HG02943 (cell line): Measurements from ENCODE around the gene CFLAR.
"Not testable (repeated sequence)": the region's sequence is repeated elsewhere in the genome, so short reads cannot be mapped to it uniquely, and the experiment has no call there.

Experiments used
- ATAC-seq: cut with Tn5 transposase; IDR thresholded peaks from one replicate; pipeline ENCODE4 v1.9.1; 2021; ENCODE audit warnings: mild to moderate bottlenecking, low read depth, moderate library complexity; ENCODE audit not compliant: unreplicated experiment

Gene CFLAR

DNA sequence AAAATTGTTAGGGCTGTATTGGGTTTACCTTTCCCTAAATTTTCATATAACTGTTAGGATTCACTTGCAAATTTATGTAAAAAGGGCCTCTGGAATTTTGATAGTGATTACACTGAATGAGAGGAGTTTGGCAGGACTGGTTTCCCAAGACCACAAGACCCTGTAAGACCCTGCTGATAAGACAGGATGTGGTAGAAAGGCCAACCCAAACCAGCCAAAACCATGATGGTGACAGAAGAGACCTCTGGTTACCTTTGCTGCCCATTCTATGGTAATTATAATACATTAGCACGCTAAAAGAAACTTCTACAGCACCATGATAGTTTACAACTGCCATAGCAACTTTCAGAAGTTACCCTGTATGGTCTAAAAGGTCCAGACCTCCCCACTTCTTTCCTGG is 58.7 kb downstream of the CFLAR start:
- ATAC-seq: no peak

GRCh38 chr2:201176081-201176481 is 60.1 kb downstream of the CFLAR start:
- ATAC-seq: no peak

DNA sequence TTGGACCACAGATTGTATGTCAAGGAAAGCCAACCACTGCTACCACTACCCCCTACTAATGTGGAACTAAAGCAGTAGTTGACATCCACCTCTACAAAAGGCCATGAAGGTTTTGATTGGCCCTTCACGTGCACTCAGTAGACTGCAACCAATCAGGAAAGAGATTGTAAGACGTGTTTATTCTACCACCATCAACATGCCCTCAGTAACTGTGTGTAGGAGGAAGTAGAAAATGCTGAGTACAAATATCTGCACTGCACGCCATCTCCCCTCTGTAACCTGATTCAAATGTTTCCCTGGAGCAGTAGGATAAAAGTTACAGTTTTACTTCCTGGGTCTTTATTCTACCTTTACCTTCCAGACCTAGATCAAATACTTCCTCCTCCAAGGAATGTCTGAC is 64.0 kb downstream of the CFLAR start:
- ATAC-seq: no peak

- ATAC-seq: no peak
These were observed 66.8 kb downstream of the CFLAR start, which contains the start of gene CASP10 for GRCh38 chr2:201182650-201183364. TSS of gene CASP10 (plus strand) at chr2:201183141. CDS start at chr2:201185778, 2,637 bp downstream.

GRCh38 chr2:201183365-201183727 is 67.4 kb downstream of the CFLAR start:
- no peak for ATAC-seq

DNA sequence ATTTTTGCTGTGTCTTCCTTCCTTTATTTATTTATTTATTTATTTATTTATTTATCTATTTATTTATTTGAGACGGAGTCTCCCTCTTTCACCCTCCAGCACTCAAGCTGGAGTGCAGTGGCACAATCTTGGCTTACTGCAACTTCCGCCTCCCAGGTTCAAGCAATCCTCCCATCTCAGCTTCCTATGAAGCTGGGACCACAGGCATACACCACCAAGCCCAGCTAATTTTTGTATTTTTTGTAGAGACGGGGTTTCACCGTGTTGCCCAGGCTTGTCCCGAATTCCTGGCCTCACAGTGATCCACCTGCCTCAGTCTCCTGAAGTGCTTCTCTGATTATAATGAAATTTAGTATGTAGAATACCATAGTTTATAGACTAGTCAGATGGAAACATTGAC is 67.9 kb downstream of the CFLAR start:
- ATAC-seq: not testable (repeated sequence)

DNA sequence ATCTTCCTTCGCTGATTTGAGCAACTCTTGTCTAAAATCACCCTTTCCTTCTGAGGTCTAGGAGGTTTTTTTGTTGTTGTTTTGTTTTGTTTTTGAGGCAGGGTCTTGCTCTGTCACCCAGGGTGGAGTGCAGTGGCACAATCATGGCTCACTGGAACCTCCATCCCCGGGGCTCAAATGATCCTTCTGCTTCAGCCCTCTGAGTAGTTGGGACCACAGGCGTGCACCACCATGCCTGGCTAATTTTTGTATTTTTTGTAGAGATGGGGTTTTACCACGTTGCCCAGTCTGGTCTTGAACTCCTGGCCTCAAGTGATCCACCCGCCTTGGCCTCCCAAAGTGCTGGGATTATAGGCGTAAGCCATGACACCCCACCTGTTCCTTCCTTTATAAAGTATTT is 68.3 kb downstream of the CFLAR start:
- ATAC-seq: not testable (repeated sequence)

DNA sequence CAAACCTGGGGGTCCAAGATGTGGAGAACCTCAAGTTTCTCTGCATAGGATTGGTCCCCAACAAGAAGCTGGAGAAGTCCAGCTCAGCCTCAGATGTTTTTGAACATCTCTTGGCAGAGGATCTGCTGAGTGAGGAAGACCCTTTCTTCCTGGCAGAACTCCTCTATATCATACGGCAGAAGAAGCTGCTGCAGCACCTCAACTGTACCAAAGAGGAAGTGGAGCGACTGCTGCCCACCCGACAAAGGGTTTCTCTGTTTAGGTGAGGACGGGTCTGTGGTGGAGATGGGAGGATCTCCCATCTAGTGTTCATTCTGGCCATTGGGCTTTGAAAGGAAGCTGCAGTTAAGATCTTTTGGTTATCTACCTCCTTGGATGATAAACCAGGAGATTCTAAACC is 69.9 kb downstream of the CFLAR start:
- no peak for ATAC-seq

DNA sequence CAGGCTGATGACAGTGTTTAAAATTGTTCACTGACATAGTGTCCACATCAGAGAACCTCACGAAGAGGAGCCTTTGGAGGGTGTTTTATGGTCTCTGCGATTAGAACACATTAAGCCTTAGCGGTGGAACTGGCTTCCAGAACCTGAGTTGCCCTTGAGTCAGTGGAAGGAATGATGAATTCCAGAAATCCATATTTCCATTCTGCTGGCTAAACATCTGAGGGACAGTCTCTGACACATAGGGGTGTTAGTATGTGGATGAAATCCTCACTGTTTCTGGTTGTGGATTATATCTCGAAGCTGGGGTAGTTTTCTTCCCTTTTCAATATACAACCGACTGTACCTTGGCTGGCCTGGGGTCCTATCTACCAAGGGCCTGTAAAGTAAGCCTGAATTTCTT is 71.0 kb downstream of the CFLAR start:
- no peak for ATAC-seq

GRCh38 chr2:201188449-201188848 is 72.5 kb downstream of the CFLAR start:
- ATAC-seq: no peak

GRCh38 chr2:201191132-201191875 is 75.3 kb downstream of the CFLAR start:
- ATAC-seq: no peak

GRCh38 chr2:201194097-201194496 is 78.1 kb downstream of the CFLAR start:
- ATAC-seq: peak; percentile 92

DNA sequence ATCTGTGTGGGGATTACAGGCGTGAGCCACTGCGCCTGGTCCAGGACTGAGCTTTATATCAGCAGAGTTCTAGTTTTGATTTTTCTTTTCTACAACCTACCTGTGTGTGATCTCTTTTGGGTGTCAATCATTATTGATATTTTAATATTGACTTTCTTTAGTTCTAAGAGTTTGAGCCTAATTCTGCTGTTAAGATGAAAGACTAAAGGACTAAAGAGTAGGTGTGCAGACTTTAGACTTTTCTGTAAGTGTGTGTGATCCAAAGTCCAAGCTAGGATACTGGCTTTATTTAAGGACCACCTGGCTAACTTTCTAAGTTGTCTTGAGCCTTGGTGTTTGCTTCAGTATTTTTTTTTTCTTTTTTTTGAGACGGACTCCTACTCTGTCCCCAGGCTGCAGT is 79.4 kb downstream of the CFLAR start:
- no peak for ATAC-seq

DNA sequence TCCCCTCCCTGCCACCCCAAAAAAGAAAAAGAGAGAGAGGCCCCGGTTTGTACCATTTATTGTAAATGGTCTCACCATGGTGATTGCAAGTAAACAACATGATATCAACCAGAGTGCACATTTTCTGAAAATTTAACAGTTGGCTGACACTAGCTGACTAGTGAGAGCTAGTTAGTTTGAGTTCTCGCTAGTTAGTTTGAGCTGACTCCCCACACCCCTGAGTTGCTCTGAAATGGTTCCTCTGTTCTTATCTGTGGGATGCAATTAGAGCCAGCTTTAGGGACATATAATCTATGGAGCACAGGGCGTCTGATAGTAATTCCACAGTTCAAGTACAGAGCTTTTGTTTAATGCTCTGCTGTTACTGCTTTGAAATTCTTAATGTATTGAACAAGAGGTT is 80.0 kb downstream of the CFLAR start:
- ATAC-seq: no peak

DNA sequence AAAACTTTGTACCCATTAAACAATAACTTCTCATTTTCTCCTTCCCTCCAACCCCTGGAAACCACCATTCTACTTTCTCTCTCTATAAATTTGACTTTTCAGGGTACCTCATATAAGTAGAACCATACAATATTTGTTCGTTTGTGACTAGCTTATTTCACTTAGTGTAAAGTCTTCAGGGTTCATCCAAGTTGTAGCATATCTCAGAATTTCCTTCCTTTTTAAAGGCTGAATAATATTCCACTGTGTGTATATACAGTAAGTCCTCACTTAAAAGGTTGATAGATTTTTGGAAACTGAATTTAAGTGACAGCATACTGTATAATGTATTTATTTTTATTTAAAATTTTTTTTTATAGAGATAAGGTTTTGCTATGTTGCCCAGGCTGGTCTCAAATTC is 80.8 kb downstream of the CFLAR start:
- no peak for ATAC-seq

GRCh38 chr2:201197781-201198180 is 81.8 kb downstream of the CFLAR start:
- ATAC-seq: no peak

GRCh38 chr2:201199847-201200246 is 83.9 kb downstream of the CFLAR start:
- ATAC-seq: no peak

GRCh38 chr2:201200345-201200744 is 84.4 kb downstream of the CFLAR start:
- ATAC-seq: no peak

DNA sequence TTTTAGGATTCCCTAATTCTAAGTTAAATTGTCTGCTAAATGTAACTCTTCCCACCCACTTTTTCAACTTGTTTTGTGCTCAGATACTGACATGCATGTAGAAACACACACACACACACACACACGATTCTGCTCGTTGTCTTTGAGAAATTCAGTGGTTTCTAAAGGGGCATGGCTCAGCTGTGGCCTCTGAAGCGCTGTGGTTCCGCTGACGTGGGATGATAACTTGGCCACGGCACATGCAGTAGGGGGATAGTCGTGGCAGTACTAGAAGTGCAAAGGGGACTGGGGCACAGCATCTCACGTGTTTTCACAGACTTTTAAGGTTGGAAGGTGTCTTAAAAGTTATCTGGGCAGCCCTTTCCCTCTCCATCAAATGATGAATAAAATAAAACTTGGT is 85.4 kb downstream of the CFLAR start:
- no peak for ATAC-seq

GRCh38 chr2:201203916-201204654 is 88.1 kb downstream of the CFLAR start:
- ATAC-seq: no peak
